Esophagus muscularis mucosa (tissue), 3 donors: ENCODE results near the gene DOCK4.

Experiments
- CTCF ChIP-seq, 3 experiments: fragments of 200-600 bp in 2 of 3; fragments of 450-650 bp in 1 of 3; sonication (generic) in 2 of 3; IDR thresholded peaks; one replicate each; pipeline ENCODE4 v1.5.1; 2017 to 2019; ENCODE audit warnings: antibody characterized with exemption in 3 of 3, mild to moderate bottlenecking in 2 of 3, moderate library complexity in 1 of 3
- POLR2AphosphoS5 ChIP-seq, 2 donors: sonication (generic); formaldehyde crosslinking; IDR thresholded peaks; one replicate each; pipeline ENCODE4 v1.6.1; 2017; ENCODE audit warnings: antibody characterized with exemption in 2 of 2

GRCh38 chr7:111760043-111760442 lies 446.2 kb downstream of the DOCK4 start:
- TF ChIP-seq CTCF (IDR thresholded peaks at IDR 0.05) (no peak), POLR2AphosphoS5 (IDR thresholded peaks at IDR 0.05) (no peak)
